GM21423 (cell line): ENCODE measurements around the gene PUS1.
A peak's percentile ranks its signal among the peaks of the same experiment; 100 is the strongest.

Experiments used
- ATAC-seq: cut with Tn5 transposase; IDR thresholded peaks from one replicate; pipeline ENCODE4 v1.9.1; 2021; ENCODE audit warnings: mild to moderate bottlenecking, moderate library complexity; ENCODE audit not compliant: unreplicated experiment

PUS1 gene

GRCh38 chr12:131915000-131915689 is 13.9 kb upstream of the PUS1 start:
- ATAC-seq: no peak

- ATAC-seq: no peak
Measured at GRCh38 chr12:131915823-131916222, 13.3 kb upstream of the PUS1 start.

DNA sequence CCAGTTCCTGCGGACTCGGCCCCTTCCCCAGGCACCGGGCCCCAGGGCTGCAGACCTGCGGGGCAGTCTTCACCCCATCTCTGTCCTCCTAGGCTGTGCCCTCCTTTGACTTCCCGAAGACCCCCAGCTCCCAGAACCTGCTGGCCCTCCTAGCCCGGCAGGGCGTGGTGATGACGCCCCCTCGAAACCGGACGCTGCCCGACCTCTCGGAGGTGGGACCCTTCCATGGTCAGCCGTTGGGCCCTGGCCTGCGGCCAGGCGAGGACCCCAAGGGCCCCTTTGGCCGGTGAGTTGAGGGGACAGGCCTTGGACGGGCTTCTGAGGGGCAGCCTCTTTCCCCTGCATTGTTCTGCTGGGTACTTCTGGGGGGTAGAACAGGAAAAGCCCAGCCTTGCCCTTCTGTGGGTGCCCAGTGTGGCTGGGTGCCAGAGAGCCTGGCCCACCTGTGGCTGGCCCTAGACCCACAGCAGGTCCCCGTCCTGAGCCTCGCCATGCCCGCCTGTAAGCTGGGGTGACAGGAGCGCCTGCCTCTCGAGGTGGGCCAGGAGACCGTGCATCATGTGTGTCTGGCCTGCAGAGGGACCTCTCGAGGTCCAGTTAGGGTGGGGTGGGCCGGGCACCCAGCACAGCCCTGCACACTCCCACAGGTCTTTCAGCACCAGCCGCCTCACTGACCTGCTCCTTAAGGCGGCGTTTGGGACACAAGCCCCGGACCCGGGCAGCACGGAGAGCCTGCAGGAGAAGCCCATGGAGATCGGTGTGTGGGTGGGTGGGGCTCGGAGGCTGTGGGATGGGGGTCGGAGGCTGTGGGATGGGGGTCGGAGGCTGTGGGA is 12.6 kb upstream of the PUS1 start:
- no peak for ATAC-seq

DNA sequence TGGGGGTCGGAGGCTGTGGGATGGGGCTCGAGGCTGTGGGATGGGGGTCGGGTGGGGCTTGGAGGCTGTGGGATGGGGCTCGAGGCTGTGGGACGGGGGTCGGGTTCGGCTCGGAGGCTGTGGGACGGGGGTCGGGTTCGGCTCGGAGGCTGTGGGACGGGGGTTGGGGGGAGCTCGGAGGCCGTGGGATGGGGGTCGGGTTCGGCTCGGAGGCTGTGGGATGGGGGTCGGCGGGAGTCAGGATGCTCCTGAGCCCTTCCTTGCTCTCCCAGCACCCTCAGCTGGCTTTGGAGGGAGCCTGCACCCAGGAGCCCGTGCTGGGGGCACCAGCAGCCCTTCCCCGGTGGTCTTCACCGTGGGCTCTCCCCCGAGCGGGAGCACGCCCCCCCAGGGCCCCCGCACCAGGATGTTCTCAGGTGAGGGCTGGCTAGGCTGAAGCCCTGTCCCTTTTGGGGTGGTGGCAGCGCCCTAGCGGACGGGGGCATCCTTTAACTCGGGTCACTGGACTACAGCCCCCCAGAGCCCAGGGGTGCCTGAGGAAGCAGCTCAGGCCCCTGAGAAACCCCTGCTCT is 11.9 kb upstream of the PUS1 start:
- ATAC-seq: no peak

DNA sequence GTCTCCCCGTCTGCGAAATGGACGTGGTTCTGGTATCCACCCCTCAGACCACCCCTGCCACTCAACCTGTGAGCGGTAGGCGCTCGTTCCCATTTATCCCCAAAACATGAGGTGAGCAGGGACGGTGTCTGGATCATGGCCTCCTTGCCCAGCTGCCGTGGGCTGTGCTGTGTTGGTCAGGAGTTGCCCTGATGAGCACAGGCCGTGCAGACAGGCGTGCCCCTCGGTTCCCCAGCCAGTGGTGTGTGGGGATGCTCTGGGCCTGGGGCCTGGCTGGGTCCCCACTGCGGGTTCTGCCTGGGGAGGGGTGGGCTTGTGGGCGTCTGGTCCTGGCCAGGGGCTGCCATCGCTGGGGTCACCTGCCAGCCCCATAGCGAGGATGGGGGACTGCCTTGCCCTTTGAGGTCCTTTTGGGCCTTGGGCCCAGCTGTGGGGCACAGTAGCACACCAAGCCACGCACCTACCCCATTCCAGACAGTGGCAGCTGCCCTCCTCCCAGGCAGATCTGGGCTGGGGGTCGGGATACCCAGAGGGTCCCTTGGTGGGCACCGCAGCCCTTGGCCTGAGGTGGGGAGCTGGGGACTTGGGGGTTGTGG is 11.3 kb upstream of the PUS1 start:
- no peak for ATAC-seq

GRCh38 chr12:131918311-131919050 is 10.6 kb upstream of the PUS1 start:
- no peak for ATAC-seq

DNA sequence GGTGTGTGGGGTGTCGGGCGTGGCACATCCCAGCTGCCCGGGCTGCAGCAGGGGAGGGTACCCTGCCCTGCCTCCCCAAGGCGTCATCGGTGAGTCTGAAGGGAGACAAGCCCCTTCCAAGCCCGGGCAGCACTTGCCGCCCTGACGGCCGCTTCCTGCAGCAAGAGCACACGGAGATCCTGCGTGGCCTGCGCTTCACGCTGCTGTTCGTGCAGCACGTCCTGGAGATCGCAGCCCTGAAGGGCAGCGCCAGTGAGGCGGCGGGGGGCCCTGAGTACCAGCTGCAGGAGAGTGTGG is 10.1 kb upstream of the PUS1 start:
- no peak for ATAC-seq

DNA sequence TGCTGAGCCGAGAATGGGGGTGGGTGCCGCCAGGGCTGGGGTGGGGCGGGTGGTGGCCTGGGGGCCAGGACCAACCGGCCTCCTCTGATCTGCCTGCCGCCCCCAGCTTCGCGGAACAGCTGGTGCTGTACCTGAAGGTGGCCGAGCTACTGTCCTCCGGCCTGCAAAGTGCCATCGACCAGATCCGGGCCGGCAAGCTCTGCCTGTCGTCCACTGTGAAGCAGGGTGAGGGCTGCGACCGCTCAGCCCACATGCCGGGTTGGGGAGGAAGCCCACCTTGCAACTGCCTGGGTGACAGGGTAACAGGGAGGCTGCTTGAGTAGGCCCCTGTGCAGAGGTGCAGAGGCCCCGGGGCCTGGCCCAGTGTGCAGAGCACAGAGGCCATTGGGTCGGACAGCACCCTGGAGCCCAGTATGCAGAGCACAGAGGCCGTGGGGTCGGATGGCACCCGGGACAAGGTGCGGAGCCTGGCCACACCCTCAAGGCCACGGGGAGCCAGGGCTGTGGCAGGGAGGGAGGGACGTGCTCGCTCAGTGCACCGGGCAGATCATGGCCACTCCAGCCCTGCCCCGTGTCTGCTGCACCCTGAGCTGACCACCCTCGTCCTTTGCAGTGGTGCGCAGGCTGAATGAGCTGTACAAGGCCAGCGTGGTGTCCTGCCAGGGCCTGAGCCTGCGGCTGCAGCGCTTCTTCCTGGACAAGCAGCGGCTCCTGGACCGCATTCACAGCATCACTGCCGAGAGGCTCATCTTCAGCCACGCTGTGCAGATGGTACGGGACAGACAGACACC is 9.5 kb upstream of the PUS1 start:
- ATAC-seq: no peak

- ATAC-seq: no peak
Measured at GRCh38 chr12:131920157-131920508, 8.9 kb upstream of the PUS1 start.

DNA sequence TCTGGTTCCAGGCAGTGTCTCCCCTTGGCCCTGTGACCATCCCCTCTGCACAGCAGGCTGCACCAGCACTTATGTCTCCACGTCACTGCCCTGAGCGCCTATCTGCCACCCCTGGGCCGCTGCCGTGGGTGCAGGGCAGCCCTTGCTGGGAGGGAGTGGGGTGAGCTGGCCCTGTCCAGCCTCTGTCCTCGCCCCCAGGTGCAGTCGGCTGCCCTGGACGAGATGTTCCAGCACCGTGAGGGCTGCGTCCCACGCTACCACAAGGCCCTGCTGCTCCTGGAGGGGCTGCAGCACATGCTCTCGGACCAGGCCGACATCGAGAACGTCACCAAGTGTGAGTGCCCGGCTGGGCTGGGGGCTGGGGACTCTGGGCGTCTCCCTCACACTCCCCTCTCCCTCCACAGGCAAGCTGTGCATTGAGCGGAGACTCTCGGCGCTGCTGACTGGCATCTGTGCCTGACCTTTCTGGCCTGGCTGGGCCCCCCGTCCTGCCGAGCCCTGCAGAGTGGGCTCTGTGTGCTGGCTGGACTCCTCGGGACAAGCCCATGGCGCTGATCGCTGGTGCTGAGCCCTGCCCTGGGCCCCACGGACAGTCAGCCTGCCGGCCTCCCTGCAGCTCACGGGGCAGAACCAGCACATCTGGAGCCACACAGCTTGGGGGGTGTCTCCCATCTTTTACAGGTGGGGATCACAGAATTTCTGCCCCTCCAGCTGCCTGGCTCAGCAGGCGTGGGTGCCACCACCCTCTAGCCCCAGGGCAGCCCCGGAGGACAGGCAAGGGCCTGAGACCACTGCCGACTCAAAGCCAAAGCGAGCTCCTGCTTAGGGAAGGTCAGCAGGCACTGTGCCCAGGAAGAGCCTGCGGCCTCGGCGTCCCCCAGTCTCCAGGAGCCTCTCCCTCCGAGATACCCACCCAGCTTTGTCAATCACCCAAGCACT is 7.9 kb upstream of the PUS1 start:
- no peak for ATAC-seq

GRCh38 chr12:131921866-131922769 is 7.0 kb upstream of the PUS1 start:
- no peak for ATAC-seq

GRCh38 chr12:131922772-131923171 is 6.3 kb upstream of the PUS1 start:
- ATAC-seq: no peak

GRCh38 chr12:131923260-131923659 is 5.8 kb upstream of the PUS1 start:
- peak; percentile 82 for ATAC-seq

- ATAC-seq: no peak
Measured at GRCh38 chr12:131927110-131928079, 1.7 kb upstream of the PUS1 start.

DNA sequence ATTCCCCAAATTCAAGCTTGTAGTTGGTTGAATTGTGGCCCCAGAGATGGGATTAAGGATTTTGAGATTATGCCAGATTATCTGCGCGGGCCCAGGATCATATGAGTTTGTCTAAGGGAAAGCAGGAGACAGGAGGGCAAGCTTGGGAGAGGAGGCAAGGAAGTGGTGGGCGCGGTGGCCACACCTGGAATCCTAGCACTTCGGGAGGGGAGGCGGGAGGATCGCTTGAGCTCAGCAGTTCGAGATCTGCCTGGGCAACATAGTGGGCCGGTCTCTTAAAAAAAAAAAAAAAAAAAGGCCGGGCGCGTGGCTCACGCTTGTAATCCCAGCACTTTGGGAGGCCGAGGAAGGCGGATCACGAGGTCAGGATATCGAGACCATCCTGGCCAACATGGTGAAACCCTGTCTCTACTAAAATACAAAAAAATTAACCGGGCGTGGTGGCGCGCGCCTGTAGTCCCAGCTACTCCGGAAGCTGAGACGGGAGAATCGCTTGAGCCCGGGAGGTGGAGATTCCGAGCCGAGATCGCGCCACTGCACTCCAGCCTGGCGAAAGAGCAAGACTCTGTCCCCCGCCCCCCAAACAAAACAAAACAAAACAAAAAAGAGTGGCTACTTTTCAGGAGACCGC is 881 bp upstream of the PUS1 start:
- no peak for ATAC-seq

GRCh38 chr12:131929581-131930456 is 743 bp downstream of the PUS1 start:
- ATAC-seq: peak; percentile 16
